COLO668 (cell line): ENCODE results near the gene RGMA.

ENCODE experiments used
- DNase-seq: peaks from one replicate; lab custom pipeline; 2025; ENCODE audit not compliant: unreplicated experiment; lab: John Stamatoyannopoulos, UW

RGMA gene

DNA sequence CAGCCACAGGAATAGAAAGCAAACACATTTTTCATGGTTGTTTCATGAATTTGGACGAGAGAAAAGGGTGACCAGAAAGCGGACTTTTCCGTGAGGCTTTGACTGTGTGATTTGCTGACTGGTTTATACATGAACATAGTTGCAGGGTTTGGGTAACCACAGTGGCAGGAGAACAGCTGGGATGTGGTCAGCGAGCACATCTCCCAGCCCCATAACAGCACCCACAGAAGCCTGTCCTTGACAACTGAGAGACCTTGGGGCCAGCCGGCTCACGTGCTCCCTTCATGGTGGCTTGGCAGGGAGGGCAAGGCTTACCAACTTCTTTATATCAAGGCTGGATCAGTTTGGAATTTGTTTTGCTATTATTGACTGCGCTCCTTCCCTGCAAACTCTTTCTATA lies 13.2 kb upstream of the RGMA start:
- DNase-seq = no peak

DNA sequence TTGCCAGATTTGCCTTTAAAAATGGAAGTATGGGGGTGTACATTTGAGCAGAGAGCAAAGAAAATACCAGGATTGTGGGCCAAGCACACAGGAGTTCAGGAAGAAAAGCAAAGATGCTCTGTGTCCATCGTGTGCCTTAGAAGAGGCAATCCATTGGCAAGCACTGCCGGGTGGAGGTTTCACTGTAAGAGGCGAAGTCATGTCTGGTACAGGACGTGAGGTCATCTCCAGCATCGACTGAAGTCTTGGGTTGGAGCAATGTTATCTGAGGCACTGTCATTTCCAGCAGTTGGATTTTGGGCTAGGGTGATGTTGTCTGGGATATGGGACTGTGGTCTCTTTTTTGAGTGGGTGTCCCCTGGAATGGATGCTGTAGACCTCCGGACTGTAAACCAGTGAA lies 4.8 kb upstream of the RGMA start:
- DNase-seq = no peak

DNA sequence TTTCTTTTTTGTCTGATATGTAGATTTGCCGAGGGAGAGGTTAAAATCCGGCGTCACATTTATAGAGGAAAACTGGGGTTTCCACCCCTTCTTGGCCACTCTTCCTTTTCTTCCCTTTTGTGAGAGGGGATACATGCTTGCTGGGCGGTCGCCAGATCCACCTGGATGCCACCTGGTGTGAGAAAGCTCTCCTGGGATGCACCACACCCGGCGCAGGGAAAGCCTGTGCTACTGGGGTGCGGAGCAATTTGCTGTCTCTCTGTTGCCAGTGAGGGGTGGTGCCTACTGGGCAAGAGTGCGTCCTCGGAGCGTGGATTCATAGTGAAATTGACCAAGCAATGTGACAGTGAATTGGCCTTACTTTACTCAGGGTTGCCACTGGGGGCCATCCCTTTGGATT lies 2.5 kb upstream of the RGMA start:
- no peak for DNase-seq

DNA sequence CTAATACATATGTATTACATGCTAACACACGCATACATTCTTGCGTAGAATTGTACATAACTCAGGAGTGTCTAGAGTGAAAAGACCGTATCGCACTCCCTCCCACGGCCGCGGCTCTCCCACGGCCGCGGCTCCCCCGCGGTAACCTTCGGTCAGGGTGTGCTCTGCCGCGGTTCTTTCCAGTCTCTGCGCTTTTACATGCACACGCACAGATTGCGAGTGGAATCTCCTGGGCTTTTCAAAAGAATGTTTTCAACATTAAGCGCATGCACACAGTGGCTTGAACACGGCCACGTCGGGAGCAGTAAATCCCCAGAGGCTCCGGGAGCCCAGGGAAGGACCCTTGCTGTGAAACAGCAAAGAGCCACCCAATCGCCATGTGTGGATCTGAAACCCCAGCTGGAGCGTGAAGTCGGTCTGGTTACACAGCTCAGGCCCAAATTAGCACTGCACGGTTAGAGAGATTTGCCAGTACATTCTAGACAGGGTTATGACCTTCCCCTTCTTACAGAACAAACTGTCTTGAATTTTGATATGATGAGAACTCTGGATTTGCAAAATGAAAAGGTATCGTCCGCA lies 805 bp upstream of the RGMA start:
- no peak for DNase-seq

DNA sequence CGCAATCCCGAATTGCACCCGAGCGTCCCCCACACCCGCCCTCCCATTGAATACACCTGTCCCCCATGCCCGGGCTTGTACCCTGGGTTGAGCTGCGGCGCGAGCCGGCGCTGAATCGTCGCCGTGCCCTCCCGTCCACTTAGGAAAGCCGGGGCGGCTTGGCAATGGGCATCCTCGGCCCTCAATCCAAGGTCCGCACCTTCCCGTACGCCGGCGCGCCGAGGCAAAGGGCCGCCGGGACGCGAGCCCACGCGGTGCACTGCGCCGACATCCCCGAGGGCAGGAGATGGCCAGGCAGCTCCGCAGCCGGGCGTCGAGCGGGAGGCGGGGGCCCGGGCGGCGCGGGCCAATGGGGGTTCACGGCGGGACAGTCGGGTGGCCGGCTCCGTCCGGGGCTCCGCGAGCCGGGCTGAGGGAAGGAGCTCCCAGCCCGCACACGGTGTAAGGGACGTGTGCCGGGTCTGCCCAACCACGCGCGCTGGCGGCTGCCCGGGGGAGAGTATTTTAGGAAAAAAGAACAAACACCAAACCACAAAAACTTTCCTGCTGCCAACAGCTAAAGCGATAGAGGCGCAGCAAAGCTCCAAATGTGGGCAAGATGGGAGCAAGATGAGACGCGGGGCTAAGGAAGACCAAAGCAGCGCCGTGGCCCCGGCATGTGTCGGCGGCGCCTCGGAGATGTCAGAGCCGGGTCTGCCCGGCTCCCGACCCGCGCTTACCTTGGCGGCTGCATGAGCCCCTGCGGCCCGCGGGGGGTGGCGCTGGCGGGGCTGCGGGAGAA lies 621 bp downstream of the RGMA start:
- peak; percentile 65 for DNase-seq

DNA sequence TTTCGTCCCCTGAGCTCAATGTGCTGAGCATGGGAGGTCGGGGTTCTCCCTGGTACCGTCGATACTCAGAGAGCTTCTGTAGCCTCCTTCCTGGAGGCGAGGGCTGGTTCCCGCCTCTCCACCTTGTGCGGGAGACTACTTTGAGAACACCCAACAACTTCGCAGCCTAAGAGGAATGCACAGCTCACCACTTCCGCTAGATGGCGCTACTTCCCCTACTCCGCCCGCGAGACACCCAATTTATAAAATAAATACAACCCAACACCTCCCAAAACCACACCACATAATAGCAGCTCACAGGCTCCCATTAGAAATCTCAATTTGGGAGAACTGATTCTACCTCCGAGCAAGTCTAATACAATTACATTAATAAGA lies 1.2 kb downstream of the RGMA start:
- DNase-seq = peak; percentile 68

DNA sequence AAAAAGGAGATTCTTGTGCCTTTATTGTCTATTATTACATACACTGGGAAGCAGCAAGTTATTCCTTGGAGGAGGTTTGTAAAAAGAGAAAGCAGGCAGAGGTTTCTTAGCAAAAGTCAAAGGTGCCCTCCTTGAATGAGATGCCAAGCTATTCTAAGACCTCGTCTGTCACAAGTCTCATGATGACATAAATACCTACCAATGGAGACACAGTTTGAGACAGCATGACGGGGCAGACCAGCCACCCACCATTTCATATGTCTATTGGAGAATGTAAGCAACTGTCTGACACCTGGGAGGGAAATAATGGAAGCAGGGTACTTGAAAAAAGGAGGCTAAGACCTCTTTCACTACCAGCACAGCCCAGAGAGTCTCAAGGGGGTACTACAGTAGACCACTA lies 2.2 kb downstream of the RGMA start:
- no peak for DNase-seq

DNA sequence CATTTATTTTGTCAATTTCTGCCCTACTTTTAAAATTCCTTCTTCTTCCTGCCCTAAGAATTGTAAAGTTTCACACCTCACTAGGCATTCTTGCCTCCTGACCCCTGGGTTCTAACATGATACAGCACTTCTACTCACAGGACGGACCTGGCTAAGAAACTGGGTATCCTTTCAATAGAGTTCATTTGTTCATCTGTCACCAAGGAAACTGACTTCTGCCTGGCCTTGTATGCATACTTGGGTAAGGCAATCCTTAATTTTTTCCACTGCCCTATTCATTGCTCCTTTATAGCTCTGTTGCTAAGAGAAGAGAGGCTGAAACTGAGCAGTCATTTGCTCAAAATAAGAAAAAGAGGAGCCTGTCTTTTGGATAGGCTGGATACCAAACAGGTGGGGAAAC lies 3.3 kb downstream of the RGMA start:
- DNase-seq = no peak

DNA sequence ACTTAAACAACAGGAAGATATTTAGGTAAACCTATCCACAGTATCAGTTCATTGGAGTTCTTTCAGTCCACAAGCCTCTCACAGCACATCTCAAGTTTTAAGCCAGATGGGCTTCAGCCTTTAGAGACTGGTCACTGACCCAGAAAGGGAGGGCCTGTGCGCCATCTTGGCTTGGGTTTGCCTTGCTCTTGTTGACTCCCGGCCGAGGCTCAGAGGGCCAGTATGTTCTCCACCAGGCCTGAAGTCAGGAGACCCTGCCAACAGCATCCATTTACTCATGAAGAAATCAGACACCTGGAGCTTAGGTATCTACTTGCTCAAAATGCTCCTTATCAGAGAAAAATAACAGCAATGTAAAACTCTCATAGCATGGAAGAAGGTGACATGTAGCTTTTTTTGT lies 6.2 kb downstream of the RGMA start:
- DNase-seq = no peak

DNA sequence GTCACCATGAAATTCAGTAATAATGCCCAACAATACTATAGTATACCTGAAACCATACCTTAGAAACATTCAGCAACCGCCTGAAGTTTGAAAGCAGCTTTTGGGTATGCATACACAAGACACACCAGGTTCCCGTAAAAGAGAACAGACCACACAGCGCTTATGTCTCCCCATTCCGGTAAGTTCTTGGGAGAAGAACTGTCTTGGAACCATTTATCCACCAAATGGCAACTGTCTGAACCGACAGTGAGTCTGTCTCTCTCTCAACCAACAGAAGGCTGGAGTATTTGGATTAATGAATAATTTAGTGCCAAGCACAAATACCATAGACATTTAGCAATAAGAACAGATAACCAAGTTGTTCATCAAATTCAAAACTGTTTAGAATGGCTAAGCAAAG lies 7.6 kb downstream of the RGMA start:
- DNase-seq = no peak

DNA sequence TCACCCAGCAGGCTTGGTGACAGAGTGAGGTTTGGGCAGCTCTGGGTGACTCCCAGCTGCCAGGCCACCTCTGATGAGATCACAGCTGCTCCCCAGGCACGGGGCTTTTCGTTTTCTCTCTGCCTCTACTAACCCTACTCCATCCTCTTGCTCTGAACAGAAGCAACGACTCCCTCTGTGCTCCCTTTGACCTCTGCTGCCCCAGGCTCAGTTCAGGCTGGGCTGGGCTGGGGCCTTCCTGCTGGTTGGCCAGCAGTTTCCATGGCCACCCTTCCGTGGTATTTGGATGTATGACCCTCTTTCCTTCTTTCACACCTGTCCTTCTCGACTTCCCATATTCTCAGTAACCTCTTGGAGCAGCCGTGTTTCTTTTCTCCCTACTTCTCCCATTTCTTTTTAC lies 8.6 kb downstream of the RGMA start:
- no peak for DNase-seq

DNA sequence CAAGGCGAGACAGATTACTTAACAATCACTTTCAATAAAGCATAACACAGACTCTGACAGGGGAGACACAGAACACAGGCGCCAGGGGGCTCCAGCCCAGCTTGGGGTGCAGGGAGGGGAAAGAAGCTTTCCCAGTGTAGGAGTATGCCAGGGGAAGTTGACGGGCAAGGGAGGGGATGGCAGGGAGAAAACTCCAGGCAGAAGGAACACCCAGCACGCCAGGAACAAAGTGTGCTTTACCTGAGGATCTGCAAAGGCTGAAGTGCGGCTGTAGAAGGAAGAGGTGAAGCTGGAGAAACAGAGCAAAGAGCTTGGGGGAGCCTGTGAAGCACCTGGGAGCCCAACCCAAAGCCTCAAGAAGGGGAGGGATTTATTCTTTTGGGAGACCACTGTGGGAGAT lies 12.1 kb downstream of the RGMA start:
- DNase-seq = no peak

DNA sequence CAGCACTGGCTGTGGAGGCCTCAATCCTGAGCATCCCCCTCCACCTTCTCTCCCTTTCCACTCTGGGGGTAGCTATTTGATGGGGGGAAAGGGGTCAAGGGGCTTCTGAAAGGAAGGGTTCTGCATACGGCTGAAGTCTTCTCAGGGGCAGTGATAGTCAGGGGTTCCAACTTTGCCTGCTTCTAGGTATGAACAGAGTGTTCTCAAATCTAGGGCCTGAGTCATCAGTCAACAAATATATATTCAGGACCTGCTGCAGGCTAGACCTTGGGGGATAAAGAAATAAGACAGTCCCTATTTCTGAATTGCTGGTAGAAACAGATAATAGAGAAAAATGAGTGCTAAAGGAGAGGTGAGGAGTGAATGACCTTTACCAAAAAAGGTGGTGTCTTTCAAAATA lies 12.8 kb downstream of the RGMA start:
- DNase-seq = no peak

DNA sequence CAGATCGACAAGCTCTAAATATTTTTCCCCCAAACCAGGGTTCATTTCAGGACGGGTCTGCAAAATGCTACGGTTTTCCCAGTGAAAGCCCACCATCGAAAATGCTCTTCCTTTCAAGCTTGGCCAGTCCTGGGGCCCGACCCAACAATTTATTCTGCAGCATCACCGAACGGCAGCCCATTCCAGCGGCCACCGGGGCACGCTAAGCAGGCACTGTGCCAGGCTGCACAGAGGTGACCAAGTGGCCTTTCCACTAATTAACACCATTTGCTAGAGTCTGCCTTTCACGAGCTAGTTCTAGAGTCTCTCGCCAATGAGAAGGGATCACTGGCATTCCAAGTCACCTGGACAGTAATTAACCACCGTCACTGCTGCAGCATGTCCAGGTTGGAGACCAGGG lies 14.4 kb downstream of the RGMA start:
- no peak for DNase-seq

DNA sequence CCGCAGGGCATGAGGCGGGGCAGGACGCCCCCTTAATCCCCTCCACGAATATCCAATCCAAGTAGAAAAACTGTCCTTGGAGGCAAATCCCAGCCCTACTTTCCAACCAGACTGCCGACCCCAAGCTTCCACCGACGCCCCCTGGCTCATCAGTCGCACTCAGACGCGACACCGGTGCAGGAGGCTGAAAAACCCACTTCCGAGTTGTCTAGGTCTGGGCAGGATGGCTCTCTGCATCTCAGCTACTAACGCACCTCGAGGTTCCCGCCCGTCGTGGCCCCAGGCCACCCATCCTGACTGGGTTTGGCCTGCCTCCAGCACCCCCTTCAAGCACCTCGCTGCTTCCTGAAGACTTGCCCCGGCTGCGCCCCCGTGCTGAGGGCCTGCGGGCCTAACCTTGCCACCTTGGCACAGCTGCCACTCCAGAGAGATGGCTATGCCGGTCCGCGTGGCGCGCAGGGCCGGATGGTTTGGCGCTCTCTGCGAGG lies 15.5 kb downstream of the RGMA start:
- peak; percentile 13 for DNase-seq

DNA sequence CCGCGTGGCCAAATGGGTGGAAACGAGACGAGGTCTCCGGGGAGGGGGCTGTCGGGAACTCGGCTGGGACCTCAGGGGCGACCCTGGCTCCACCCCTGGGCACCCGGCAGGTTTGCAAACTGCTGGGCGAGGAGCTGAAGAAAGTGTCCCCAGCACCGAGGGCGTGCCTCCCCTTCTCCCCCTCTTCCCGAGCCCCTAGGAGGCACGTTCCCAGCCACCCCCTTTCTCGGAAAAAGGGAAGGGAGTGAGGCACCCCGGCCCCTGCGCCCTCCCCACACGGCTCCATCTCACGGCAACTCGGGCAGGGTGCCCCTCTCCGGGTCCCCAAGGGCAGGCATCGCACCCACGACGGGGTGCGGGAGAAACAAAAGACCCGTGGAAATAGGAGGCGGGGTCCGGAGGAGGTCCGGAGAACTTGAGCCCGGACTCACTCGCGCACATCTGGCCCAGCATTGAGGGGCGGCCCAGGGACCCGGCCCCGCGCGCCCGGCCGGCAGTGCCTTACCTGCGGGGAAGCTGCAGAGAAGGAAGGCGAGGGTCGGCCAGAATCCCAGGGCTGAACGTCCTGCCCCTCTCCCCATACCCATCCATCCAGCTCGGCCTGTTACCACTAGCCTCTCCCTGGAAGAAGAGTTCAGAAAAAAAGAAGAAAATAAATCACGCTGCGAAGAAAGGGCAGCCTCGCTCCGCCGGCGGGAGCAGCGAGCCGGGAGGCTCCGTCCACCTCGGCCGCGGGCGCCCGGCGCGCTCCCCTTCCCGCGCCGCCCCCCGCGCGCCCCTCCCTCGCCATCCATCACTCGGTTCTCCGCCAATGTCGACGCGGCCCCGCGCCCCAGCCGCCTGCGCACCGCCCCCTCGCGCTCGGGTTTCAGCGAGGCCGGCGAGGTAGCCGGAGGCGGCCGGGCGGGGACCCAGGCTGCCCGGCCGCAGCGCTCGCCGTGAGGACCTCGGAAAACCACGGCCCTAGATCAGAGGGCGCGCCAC lies 16.3 kb downstream of the RGMA start:
- peak; percentile 82 for DNase-seq

DNA sequence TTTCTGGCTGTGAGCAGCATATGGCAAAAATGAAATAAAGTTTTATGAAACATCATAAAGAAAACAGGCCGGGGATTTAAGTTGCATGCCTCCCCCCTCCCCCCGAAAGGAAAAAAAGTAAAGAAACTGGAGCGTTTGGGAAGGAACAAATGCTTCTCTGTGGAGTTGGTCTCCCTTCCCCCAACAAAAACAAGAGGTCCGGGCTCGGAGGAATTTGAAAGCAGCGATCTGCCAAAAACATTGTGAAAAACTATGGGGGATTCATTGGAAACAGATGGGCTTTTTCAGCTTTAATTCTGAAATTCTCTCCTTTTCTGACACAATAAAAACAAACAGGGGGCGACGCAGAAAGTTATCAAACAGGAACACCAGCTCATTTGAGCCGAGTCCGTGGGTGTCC lies 17.0 kb downstream of the RGMA start:
- no peak for DNase-seq

DNA sequence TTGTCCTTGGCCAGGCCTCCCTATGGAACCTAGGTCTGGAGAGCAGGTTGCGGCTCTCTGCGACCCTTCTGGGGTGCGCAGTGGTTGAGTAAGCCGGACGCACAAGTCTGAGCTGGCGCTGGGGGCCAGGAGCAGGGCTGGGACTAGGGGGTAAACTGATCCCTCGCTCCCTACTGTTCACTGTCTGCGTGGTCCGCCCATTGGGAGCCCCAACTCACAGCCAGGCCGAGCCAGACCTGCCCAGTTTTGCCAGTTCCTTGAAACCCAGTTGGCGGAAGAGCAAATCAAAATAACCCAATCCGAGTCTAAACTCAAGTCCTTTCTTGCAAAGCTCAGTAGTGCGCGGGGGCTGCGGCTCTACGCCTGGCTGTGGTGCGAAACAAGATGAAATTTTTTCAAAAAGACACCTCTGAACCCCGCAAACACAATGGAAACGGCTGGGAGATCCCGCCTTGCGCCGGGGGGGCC lies 17.5 kb downstream of the RGMA start:
- no peak for DNase-seq

DNA sequence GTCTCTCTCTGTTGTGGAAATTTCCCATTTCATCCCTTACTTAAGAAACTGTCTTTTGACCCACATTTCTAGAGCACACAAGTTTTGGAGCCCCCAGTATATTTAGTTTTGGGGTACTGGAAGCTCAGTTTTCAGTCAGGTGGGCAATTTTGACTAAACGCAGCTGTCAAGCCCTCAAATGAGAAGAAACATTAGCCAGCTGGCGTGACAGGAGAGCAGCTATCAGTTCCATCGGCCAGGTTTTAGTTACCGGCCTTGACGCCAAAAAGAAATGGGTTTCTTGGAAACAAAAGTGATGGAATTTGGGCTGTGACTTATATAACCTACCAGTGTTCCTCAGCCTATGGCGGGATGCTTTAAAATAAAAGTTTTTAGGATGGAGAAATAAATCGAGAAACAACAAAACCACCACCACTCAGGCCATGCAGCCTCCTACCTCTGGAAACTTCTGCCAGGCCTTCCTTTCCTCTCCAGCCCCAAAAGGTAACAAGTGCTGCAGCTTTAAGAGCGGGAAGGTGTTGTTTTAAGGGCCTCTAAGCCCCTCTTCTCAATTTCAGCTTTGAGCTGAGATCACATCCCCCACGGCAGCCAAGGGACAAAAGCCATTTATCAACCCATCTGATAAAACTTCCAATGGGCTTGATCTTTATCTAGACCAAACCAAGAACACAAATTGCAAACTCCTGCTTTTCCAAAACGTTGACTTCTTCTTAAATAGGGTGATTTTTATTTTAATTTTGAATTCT lies 18.3 kb downstream of the RGMA start:
- no peak for DNase-seq

DNA sequence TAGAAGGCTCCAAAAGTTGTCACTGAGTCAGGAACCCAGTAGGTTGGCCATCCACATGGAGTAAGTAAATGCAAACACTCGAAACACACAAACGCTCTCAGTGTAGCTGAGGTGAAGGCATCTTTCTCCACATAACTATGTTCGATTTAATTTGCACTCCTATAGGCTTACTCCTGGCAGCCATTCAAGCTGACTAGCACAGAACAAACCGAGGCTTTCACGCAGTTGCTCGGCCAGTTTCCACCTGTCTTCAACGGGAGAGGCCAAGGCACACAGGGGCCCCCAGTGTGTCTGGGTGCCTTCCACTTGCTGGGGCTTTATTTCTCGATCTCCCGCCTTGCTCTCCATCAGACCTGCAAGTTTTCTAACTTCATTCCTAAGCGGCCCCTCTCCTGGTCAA lies 18.9 kb downstream of the RGMA start:
- no peak for DNase-seq
